ENCODE results near the gene NELL1. TPM values are rescaled to one million over a fixed set of nuclear protein-coding genes. Genes with fewer than 3 reads are reported as not detected.

NELL1 gene
- total RNA-seq, 4 donors from 2014 or later = not detected

- ATAC-seq (no peak), DNase-seq (no peak)
These were observed 874.5 kb downstream of the NELL1 start for GRCh38 chr11:21543901-21544300.

GRCh38 chr11:21545699-21546098 is 876.3 kb downstream of the NELL1 start:
- Histone ChIP-seq H3K27me3 (no peaks in the 10 kb centered on the region), H3K4me3 (no peak overlapping the region), H3K4me1 (no peaks in the 10 kb centered on the region), H3K27ac (no peak overlapping the region), H3K36me3 (no peaks in the 10 kb centered on the region), H3K9me3 (no peaks in the 10 kb centered on the region)
- in situ Hi-C loops (cut with MboI; ENCODE audit: low sequenced_read_pairs in 4 of 4) (no loop called here), intact Hi-C loops (cut with DNase I; ENCODE audit: low total_unique reads) (no loop called here)
- TF ChIP-seq CTCF (IDR thresholded peaks at IDR 0.05 in 4 of 5, conservative IDR thresholded peaks at IDR 0.05 in 1 of 5) = no peak
- no peak for TF ChIP-seq POLR2A (IDR thresholded peaks at IDR 0.05)
- ATAC-seq (no peak), DNase-seq (no peak)

More at GRCh38 chr11:21543901-21544300, 874.5 kb downstream of the NELL1 start:
- Histone ChIP-seq H3K4me1 (no peaks in the 10 kb centered on the region), H3K9me3 (no peaks in the 10 kb centered on the region), H3K4me3 (no peak overlapping the region), H3K36me3 (no peaks in the 10 kb centered on the region), H3K27me3 (no peaks in the 10 kb centered on the region), H3K27ac (no peak overlapping the region)
- in situ Hi-C loops (cut with MboI; ENCODE audit: low sequenced_read_pairs in 4 of 4) = no loop called here
- intact Hi-C loops (cut with DNase I; ENCODE audit: low total_unique reads) = no loop called here
- TF ChIP-seq POLR2A (IDR thresholded peaks at IDR 0.05) (no peak), CTCF (IDR thresholded peaks at IDR 0.05 in 4 of 5, conservative IDR thresholded peaks at IDR 0.05 in 1 of 5) (no peak)

GRCh38 chr11:21546703-21547102 is 877.3 kb downstream of the NELL1 start:
- intact Hi-C loops (cut with DNase I; ENCODE audit: low total_unique reads) (no loop called here), in situ Hi-C loops (cut with MboI; ENCODE audit: low sequenced_read_pairs in 4 of 4) (no loop called here)

GRCh38 chr11:21552911-21553310 is 883.5 kb downstream of the NELL1 start:
- Histone ChIP-seq H3K9me3 (no peaks in the 10 kb centered on the region), H3K27ac (no peak overlapping the region), H3K36me3 (no peaks in the 10 kb centered on the region), H3K4me1 (peaks cover 5 to 9% of the 10 kb centered on the region in 2 donors), H3K27me3 (no peaks in the 10 kb centered on the region), H3K4me3 (no peak overlapping the region)
- in situ Hi-C loops (cut with MboI; ENCODE audit: low sequenced_read_pairs in 4 of 4) = no loop called here
- DNase-seq = no peak
- ATAC-seq = no peak
- TF ChIP-seq POLR2A (IDR thresholded peaks at IDR 0.05) (no peak), CTCF (IDR thresholded peaks at IDR 0.05 in 4 of 5, conservative IDR thresholded peaks at IDR 0.05 in 1 of 5) (no peak)
- intact Hi-C loops (cut with DNase I; ENCODE audit: low total_unique reads) = no loop called here

More at GRCh38 chr11:21546703-21547102, 877.3 kb downstream of the NELL1 start:
- no peak for DNase-seq
- Histone ChIP-seq H3K36me3 (no peaks in the 10 kb centered on the region), H3K4me1 (no peaks in the 10 kb centered on the region), H3K9me3 (no peaks in the 10 kb centered on the region), H3K27ac (no peak overlapping the region), H3K4me3 (no peak overlapping the region), H3K27me3 (no peaks in the 10 kb centered on the region)
- TF ChIP-seq POLR2A (IDR thresholded peaks at IDR 0.05) = no peak
- no peak for TF ChIP-seq CTCF (IDR thresholded peaks at IDR 0.05 in 4 of 5, conservative IDR thresholded peaks at IDR 0.05 in 1 of 5)
- ATAC-seq = no peak

- TF ChIP-seq CTCF (IDR thresholded peaks at IDR 0.05 in 4 of 5, conservative IDR thresholded peaks at IDR 0.05 in 1 of 5) (no peak), POLR2A (IDR thresholded peaks at IDR 0.05) (no peak)
These were observed 884.4 kb downstream of the NELL1 start for GRCh38 chr11:21553795-21554194.

More at GRCh38 chr11:21553795-21554194, 884.4 kb downstream of the NELL1 start:
- DNase-seq = no peak
- no peak for ATAC-seq
- H3K4me1 ChIP-seq = peaks cover 5 to 9% of the 10 kb centered on the region in 2 donors
- no peaks in the 10 kb centered on the region for H3K36me3 ChIP-seq
- no peaks in the 10 kb centered on the region for H3K9me3 ChIP-seq
- no peak overlapping the region for H3K27ac ChIP-seq
- intact Hi-C loops (cut with DNase I; ENCODE audit: low total_unique reads) = no loop called here
- H3K4me3 ChIP-seq = no peak overlapping the region
- no peaks in the 10 kb centered on the region for H3K27me3 ChIP-seq
- in situ Hi-C loops (cut with MboI; ENCODE audit: low sequenced_read_pairs in 4 of 4) = no loop called here
